ENCODE results near the gene TECPR2. TPM values are rescaled to one million over a fixed set of nuclear protein-coding genes. Genes with fewer than 3 reads are reported as not detected.
"Not testable (repeated sequence)": the region's sequence is repeated elsewhere in the genome, so short reads cannot be mapped to it uniquely, and the experiment has no call there.

TECPR2 gene
- polyA plus RNA-seq, 10 donors = 10.3 to 14.1 (median 13.2) TPM

DNA sequence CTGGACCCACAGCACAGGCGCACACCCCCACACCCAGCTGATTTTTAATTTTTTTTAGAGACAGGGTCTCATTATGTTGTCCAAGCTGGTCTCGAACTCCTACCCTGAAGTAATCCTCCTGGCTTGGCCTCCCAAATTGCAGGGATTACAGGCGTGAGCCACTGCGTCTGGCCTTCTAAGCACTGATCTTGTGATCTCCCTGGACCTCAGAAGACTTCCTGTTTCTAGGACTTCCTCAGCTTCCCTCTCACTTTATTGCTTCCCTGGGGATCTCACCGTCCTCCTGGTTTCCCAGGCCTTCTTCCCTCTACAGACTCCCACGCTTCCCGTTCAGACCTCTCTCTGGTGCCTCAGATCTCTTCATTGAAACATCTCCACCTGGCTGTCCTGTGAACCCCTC lies 29.4 kb upstream of the TECPR2 start:
- DNase-seq = no peak

DNA sequence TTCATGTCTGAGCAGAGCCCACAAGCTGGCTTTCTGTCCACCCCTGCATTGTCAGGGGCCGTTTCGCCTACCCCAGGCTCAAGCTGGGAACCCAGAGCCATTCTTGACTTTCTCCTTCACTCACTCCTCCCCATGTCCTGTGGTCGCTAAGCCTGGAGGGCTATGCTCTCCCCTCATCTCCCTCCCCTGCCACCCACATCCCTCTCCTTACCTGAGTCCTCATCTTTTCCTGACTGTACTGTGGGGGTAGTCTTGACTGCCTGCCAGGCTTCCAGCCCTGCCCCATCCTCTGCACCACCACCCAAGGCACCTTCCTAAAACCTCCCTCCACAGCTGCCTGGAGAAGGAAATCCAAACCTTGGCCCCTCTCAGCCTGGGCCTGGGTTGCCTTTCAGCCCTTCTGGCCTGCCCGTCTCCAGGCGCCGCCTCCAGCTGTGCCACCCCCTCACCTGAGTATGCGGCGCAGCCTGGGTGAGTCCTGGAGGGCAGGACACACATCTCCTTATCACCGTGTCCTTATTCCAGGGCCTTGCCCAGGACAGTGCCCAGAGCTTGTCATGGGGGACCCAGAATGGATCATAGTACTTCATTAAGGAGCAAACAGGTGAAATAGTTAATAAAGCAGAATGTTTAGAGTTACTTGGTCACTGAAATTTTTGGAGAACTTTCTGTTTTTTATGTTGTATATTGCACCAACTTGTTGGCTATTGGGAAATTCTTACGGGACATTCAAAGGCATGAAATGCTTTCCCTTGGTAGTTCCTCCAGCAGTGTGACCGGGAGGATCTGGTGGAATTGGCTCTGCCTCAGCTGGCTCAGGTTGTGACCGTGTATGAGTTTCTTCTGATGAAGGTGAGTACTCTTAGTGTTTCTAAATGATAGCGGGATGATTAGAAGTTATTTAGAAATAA lies 28.7 kb upstream of the TECPR2 start:
- no peak for DNase-seq

DNA sequence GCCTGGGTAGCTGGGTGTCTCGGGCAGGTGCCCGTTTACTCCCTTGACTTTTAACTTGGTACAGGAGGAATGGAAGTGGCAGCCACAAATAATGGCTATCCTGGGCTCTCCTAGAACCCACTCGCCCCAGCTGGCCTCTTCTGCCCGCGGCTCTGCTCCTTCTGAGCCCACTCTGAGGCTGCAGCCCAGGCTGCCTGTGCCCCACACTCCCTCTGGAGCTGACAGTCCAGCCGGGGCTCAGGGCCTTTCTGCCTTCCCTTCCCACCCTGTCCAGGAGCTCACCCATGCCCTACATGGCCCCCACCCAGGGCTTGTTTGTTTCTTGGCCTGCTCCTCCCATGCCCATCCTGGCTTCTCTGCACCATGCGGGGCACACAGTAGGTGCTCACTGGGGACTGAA lies 27.6 kb upstream of the TECPR2 start:
- DNase-seq = no peak

DNA sequence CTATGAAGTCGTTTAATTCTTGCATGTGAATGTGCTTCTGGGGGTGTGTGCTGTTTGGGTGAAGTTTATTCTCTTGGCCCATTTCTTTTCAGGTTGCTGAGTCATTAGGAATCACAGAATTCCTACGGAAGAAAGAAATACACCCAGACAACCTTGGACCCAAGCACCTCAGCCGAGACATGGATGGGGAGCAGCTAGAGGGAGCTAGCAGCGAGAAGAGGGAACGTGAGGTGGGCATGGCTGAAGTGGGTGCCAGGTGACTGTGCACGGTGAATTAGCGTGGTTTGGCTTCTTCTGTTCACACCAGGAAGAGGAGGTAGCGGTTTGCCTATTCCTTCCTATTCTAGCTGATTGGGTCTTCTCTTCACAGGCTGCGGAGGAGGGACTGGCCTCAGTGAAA lies 24.0 kb upstream of the TECPR2 start:
- no peak for DNase-seq

DNA sequence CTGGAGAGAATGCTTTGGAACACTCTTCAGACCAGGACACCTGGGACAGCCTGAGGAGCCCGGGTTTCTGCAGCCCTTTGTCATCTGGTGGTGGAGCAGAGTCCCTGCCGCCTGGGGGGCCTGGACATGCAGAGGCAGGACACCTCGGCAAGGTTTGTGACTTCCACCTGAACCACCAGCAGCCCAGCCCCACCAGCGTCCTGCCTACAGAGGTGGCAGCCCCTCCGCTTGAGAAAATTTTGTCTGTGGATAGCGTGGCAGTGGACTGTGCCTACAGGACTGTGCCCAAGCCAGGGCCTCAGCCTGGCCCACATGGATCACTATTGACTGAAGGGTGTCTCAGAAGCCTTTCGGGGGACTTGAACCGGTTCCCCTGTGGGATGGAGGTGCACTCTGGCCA lies 21.2 kb upstream of the TECPR2 start:
- DNase-seq = no peak

DNA sequence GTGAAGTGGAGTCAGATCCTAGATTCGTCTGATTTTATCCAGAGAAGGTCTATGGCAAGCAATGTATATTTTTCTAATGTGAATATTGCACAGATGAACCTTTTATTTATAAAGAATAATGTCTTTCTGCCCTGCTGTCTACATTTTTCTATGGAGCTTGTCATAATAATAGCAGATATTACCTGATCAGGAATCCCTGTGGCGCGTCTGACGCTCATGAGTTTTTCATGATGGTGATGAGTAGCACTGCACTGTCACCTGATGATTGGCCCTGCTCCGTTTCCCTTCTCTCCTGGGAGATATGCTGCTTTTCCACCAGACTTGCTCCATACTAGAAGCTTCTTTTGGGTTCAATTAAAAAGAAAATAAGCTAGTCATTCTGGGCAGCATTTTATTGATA lies 20.5 kb upstream of the TECPR2 start:
- DNase-seq = no peak

DNA sequence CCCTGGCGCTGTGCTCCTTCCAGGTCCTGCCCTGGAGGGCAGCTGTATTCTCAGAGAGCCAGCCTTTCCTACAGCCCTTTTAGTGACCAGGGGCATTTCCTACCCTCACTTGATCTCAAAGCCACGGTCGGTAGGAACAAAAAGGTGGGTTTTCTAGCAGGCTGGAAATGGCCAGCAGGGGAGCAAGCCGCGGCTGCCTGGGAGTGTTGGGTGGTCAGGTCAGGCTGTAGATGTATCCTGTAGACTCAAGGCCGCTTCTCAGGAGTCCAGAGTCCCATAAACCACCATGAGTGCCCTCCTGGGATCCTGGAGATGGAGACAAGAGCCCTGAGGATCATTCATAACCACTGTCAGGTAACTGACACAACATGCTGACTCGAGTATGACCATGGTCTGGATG lies 18.7 kb upstream of the TECPR2 start:
- no peak for DNase-seq

DNA sequence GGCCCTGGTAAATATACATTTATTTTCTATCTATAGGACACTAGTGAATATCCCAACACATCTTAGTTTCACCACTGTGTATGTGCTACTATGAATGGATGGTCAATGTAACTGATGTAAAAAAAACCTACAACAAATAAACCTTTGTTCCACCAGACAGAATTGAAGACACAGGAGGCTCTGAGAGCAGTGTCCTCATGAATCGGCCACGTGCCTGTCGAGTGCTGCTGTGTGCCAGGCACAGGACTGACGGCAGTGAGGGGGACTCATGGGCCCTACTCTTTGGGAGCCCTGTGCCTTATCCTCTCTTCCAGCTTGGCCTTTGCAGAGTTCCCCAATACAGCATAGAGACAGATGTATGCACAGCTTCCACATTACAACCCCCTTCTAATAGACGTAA lies 18.3 kb upstream of the TECPR2 start:
- no peak for DNase-seq

DNA sequence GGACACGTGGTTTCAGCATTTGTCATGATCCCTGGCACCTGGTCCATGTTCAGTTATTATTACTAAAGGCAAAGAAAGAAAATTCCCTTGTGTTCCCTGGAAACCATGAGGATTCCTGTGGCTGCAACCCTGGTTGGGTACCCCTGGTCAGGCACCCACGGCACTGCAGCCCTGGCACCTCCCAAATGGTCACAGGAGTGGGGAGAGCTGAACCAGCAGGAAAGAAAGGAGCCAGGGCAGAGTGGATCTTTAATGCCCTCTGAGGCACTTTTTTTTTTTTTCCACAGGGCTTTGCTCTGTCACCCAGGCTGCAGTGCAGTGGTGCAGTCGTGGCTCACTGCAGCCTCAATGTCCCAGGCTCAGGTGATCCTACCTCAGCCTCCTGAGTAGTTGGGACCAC lies 17.5 kb upstream of the TECPR2 start:
- DNase-seq = no peak

DNA sequence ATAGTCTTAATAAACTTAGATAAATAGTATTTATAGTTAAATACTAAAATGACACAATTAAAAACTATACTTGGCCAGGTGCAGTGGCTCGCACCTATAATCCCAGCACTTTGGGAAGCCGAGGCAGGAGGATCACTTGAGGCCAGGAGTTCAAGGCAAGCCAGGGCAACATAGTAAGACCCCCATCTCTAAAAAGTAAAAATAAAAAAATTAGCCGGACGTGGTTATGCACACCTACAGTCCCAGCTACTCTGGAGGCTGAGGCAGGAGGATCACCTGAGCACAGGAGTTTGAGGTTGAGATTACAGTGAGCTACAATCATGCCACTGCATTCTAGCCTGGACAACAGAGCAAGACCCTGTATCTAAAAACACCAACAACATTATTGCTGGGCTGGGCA lies 16.1 kb upstream of the TECPR2 start:
- DNase-seq = no peak

DNA sequence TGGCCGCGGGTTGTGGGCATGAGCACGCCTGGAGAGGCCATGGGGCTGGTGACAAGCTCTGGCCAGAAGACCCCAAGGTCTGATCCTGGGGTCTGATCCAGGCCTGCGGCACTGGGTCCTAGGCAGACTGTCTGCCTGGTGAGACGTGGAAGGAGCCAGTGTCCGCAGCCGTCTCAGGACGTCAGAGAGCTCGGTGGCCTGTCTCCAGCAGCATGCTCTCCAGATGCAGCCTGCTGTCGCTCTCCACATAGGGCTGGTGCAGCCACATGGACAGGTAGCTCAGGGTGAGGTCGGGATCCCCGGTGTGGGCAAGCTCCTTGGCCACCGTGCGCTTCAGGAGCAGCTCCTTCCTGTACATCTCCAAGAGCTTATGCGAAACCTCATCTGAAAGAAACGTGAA lies 14.4 kb upstream of the TECPR2 start:
- DNase-seq = no peak

DNA sequence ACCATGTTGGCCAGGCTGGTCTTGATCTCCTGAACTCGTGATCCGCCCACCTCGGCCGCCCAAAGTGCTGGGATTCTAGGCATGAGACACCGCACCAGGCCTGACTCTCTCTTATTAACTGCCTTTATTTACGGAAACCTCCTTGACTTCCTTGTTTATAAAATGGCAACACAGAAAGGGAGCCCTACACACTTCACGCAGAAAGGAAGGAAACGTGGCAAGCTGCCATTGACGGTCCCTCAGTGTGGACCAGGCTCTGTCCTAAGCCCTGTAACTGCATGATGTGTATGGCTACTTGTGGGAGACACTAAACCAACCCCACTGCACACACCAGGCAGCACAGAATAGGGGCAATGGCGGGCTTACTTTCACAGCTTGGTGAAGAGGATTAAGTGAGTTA lies 11.7 kb upstream of the TECPR2 start:
- no peak for DNase-seq

DNA sequence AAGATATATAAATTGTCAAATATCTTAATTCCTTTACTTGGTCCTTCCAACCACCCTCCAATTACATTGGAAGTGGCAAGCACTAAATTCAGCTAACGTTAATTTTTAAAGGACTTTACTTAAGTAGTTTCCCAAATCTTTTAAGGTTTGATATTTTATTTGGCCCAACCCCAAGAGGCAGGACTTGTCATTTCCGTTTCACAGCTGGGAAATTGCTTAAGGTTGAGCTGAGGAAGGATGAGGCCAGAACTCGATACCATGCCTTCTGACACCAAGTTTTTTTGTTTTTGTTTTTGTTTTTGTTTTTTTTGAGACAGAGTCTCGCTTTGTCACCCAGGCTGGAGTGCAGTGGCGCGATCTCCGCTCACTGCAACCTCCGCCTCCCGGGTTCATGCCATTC lies 11.1 kb upstream of the TECPR2 start:
- DNase-seq = not testable (repeated sequence)

DNA sequence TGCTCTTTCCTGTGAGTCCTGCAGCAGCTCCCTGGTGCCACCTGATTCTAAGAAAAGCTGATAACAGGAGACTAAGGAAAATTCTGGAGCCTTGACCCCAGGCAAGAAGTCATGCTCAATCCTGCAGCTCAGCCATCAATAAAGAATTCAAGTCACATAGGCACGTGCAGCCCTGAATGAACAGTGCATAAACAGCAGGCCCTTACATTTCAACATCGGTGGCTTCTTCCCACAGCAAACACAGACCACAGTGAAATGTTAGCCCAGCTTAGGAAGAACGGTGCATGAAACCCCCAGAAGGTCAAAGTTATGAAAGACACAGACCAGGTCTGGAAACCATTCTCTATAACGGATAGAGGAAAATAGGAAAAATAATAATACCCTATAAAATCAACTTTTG lies 10.5 kb upstream of the TECPR2 start:
- DNase-seq = no peak

DNA sequence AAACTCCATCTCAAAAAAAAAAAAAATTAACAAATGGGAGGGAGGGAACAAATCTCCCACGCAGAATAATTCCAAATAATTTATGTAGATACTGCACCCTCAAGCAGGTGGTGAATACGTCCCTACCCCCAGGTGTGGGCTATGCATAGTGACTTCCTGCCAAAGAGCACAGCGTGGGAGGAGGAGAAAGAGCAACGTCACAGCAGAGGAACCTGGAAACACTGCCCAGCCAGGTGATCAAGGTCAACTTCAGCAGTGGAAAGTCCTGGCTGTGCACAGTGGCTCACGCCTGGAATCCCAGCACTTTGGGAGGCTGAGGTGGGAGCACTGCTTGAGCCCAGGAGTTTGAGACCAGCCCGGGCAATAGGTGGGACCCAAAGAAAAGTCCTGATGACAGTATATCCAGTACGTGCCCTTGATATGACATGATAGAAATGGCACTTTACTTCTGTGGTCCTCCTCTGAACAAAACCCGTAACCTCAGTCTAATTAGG lies 9.6 kb upstream of the TECPR2 start:
- DNase-seq = no peak

DNA sequence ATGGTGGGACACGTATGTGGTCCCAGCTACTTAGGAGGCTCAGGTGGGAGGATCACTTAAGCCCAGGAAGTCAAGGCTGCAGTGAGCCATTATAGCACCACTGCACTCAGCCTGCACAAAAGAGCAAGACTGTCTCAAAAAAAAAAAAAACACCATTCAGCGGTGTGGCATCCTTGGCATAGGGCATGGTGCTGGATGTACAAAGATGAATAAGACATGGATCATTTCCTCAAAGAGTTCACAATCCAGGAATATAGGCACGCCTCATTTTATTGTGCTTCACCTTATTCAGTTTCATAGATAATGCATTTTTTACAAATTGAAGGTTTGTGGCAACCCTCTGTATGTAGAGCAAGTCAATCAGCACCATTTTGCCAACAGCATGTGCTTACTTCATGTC lies 6.5 kb upstream of the TECPR2 start:
- DNase-seq = no peak

DNA sequence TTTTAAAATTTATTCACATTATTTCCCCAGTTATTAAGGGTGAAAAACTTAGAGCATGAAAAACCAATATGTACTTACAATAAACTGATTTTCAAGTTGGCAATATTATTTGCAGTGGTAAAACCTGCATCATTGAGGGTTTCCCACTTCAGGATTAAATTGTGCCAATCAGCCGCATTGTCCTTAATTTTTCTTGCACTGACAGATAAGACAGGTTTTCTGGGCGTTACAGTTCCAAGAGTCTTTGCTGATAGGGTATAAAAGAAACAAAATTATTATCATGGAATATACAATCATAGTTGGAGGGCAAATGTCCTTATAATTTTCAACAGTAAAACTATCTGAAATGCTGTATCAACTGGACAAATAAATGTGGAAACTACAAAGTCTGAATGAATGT lies 3.4 kb upstream of the TECPR2 start:
- no peak for DNase-seq

DNA sequence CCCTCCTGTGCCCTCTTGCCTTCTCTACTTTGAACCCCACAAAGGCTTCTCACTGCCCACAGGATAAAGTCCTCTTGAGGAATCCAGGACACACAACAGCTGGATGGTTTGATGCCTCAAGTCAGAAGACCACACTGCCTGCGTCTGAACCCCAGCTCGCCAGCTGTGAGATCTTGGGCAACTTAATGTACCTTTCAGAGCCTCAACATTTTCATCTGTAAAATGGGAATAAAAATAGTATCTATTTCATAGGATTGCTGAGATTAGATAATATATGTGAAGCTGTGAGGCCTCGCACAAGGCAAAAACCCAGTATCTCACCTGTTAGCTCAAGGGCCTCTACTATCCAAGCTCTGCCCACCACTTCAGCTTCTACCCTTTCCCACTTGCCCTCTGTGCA lies 2.4 kb upstream of the TECPR2 start:
- no peak for DNase-seq

DNA sequence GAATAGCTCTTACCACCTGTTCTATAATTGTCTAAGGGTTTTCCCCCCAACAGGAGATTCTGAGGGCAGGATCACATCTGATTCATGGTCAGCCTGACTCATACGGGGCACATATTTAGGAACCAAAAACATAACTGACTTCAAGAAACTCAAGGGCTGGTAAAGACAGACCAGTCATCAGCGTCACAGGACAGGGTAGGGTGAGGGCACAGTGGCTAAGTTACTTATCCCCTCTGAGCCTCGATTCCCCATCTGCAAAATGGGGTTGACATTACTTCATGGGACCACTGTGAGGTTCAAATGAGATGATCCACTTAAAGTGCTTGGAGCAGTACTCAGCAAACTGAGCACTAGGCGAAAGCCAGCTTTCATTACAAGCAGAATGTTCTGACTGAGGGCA lies 657 bp upstream of the TECPR2 start:
- no peak for DNase-seq

DNA sequence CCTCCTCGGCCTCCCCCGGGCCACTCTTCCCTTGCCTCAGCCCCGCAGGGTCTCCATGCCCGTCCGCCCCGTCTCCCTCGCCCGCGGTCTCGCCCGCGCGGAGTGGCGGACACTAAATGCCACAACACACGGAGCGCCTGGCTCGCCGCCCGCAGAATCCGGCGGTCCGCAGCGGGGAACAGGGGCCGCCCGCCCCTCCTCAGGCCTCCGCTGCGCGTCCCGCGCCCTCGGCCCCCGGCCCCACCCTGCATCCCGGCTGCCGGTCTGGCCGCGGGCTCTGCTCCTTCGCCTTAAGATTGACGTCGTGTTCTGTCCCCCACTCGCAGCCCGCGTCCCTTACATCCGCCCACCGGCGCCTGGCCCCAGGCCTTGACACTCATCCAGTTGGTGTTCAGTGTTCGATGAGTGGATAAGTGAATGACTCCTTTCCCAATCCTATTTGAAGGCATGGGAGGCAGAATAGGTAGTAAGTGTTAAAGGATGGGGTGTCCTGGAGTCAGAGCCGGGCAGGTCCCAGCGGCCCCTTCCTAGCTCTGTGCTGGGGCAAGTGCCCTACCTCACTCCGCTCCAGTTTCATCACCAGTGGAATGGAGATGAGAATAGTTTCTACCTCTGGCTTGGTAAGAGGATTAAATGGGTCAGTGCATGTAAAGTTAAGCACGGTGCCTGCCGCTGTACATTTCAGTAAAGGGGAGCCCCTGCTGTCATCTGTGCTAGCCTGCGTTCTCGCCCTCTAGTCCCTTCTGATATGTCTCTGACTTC lies 622 bp downstream of the TECPR2 start:
- peak in 2 of 3 donors; percentile 51 to 79 for DNase-seq

DNA sequence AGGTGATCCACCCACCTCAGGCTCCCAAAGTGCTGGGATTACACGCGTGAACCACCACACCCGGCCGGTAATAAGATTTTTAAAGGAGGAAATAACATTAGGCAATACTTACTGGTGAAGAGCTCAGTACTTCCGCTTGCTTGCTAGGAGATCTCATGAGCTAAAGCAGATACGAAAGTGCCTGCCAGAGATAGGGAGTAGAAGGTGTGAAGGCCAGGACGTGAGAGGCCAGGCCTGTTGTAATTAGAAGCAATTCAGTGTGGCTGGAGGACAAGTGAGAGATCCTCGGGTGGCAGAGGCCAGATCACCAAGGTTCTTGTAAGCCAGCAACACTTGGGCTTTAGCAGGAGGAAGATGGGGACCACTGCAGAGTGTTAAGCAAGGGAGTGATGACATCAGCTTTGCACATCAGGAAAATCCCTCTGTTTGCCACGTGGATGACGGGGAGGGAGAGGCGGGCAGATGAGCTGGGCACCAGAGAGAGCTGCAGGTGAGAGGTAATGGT lies 7.6 kb downstream of the TECPR2 start:
- DNase-seq = no peak

DNA sequence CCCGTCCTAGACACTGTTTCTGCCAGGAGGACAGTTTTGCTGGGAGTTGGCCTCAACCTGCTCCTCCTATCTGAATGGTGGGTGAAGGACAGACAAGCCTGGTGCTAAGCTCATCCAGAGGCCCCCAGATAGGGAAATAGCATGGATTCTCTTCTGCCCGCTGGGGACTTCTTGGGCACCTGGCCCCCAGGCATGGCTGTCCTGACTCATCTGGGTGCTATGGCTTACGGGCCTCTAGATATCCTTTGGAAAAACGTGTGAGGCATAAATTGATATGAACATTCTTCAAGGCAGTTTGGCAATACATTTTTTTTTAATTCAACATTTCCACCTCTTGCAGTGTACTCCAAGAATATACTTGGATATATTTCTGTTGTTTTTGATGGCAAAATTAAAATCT lies 8.6 kb downstream of the TECPR2 start:
- no peak for DNase-seq

DNA sequence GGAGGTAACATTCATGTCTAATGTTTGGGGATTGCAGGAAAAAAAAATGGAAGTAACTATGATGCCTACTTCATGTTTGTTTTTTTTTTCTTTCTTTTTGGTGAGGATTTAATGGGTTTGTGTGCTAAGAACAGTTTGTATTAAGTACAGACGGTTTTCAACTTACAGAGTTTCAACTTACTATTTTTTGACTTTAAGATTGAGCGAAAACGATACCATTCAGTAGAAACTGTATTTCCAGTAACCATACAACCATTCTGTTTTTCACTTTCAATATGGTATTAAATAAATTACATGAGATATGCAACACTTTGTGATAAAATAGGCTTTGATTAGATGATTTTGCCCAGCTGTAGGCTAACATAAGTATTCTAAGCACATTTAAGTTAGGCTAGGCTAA lies 10.4 kb downstream of the TECPR2 start:
- DNase-seq = no peak

All from muscle of back (tissue), 11 donors.